ENCODE results near the gene PALM. TPM values are rescaled to one million over a fixed set of nuclear protein-coding genes. Genes with fewer than 3 reads are reported as not detected.

PALM gene
- total RNA-seq, 1 experiment from 2014 or later, result 18.5 TPM

DNA sequence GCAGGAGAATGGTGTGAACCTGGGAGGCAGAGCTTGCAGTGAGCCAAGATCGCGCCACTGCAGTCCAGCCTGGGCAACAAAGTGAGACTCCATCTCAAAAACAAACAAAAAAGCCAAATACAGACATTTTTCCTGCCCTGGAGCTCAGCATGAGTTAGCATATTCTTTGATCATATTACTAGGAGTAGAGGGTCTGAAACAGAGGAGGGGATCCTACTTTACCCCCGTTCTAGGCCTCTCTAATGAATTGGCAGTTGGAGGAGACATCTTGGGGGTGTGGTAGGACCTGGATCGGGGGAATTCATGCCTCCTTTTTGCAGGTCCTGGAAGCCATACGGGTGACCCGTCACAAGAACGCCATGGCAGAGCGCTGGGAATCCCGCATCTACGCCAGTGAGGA, 54.4 kb downstream of the PALM start:
- Histone ChIP-seq H3K4me2 (ENCODE audit: insufficient read depth, insufficient read length, low read length) (no peak overlapping the region), H3K56ac (ENCODE audit: insufficient read length, low read depth, low read length) (no peak overlapping the region), H3K79me2 (ENCODE audit: insufficient read depth, low read length) (no peaks in the 10 kb centered on the region), H3K23ac (ENCODE audit: insufficient read length, low read depth, low read length) (no peak overlapping the region), H4K91ac (ENCODE audit: insufficient read length, low read depth, low read length) (no peak overlapping the region), H3K18ac (ENCODE audit: insufficient read length, low read depth, low read length) (no peak overlapping the region), H4K20me1 (ENCODE audit: control insufficient read depth, insufficient read depth, insufficient read length) (no peaks in the 10 kb centered on the region), H2AK5ac (ENCODE audit: insufficient read length, low read length) (no peak overlapping the region), H3K9ac (ENCODE audit: extremely low read depth, insufficient read length, low read length) (no peak overlapping the region), H3K4ac (ENCODE audit: low read depth, low read length) (no peak overlapping the region), H3K14ac (ENCODE audit: insufficient read depth, low read length) (no peak overlapping the region; the same call in 1 of the 2 replicates), H4K5ac (ENCODE audit: insufficient read length, low read depth, low read length) (no peak overlapping the region), H2AFZ (ENCODE audit: low read length) (no peak overlapping the region), H3K4me1 (ENCODE audit: insufficient read depth, low read length) (no peaks in the 10 kb centered on the region), H3K9me3 (ENCODE audit: control insufficient read depth, low read depth, low read length) (no peaks in the 10 kb centered on the region), H3K27ac (ENCODE audit: insufficient read length, low read depth, low read length) (no peak overlapping the region), H4K8ac (replicated peaks; ENCODE audit: insufficient read length, low read depth, low read length) (no peak overlapping the region), H2BK15ac (ENCODE audit: low read depth, low read length) (no peak overlapping the region), H2BK5ac (ENCODE audit: insufficient read length, low read length) (no peak overlapping the region), H2BK12ac (ENCODE audit: insufficient read length, low read depth, low read length) (no peak overlapping the region), H3K23me2 (ENCODE audit: insufficient read length, low read depth, low read length, poor library complexity, severe bottlenecking) (no peaks in the 10 kb centered on the region), H3K27me3 (ENCODE audit: insufficient read depth, low read length) (no peaks in the 10 kb centered on the region), H3K79me1 (ENCODE audit: insufficient read depth, low read depth, low read length, poor library complexity, severe bottlenecking) (no peaks in the 10 kb centered on the region), H2BK20ac (ENCODE audit: low read depth, low read length, poor library complexity, severe bottlenecking) (no peak overlapping the region), H3T11ph (ENCODE audit: low read length) (no peak overlapping the region), H2BK120ac (ENCODE audit: low read depth, low read length, poor library complexity, severe bottlenecking) (no peak overlapping the region)
- TF ChIP-seq, protein P1, sequence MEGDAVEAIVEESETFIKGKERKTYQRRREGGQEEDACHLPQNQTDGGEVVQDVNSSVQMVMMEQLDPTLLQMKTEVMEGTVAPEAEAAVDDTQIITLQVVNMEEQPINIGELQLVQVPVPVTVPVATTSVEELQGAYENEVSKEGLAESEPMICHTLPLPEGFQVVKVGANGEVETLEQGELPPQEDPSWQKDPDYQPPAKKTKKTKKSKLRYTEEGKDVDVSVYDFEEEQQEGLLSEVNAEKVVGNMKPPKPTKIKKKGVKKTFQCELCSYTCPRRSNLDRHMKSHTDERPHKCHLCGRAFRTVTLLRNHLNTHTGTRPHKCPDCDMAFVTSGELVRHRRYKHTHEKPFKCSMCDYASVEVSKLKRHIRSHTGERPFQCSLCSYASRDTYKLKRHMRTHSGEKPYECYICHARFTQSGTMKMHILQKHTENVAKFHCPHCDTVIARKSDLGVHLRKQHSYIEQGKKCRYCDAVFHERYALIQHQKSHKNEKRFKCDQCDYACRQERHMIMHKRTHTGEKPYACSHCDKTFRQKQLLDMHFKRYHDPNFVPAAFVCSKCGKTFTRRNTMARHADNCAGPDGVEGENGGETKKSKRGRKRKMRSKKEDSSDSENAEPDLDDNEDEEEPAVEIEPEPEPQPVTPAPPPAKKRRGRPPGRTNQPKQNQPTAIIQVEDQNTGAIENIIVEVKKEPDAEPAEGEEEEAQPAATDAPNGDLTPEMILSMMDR (conservative IDR thresholded peaks at IDR 0.05), result no peak
- WGBS (ENCODE audit: extremely low coverage, insufficient read length, low lambda C conversion rate), result no CpG with 5 or more reads among the region's 10 CpGs
- no peak overlapping the region for H3K4me3 Mint-ChIP-seq
- H3K27ac Mint-ChIP-seq, result no peak overlapping the region
- peaks cover 8% of the 10 kb centered on the region for H3K27me3 Mint-ChIP-seq (ENCODE audit: low read depth)
- peaks cover 15 to 16% of the 10 kb centered on the region in 2 experiments; a peak in 4 of 5 replicates for H3K9me3 Mint-ChIP-seq
- peaks cover 0 to 4% (median 3%) of the 10 kb centered on the region in 3 experiments; a peak in 4 of 7 replicates for H3K36me3 Mint-ChIP-seq (ENCODE audit: insufficient read depth in 1 of 3, low read depth in 3 of 3)
- H3K4me1 Mint-ChIP-seq, result no peaks in the 10 kb centered on the region
- no peak for DNase-seq
